Loucy (cell line): ENCODE data around the gene DEK.

Experiments
- H2AFZ ChIP-seq: fragments of 200-600 bp; sonication (generic); 2 replicates; pipeline ENCODE4 v1.6.0; 2016; ENCODE audit warnings: antibody characterized with exemption, mild to moderate bottlenecking, low read length, moderate library complexity
- H3F3A ChIP-seq: fragments of 200-600 bp; 2 replicates; pipeline ENCODE4 v1.6.0; 2016; ENCODE audit warnings: antibody characterized with exemption, low read depth, mild to moderate bottlenecking
- H3K27me3 ChIP-seq: fragments of 200-600 bp; sonication (generic); 2 replicates; pipeline ENCODE4 v1.6.1; 2014; ENCODE audit warnings: low read length, mild to moderate bottlenecking; ENCODE audit not compliant: insufficient read depth, poor library complexity, severe bottlenecking
- H3K36me3 ChIP-seq: fragments of 200-600 bp; sonication (generic); 2 replicates; pipeline ENCODE4 v1.6.1; 2016; ENCODE audit warnings: low read length; ENCODE audit not compliant: insufficient read depth
- H3K4me1 ChIP-seq: fragments of 200-600 bp; sonication (generic); 2 replicates; pipeline ENCODE4 v1.5.1; 2014; ENCODE audit warnings: low read length, mild to moderate bottlenecking; ENCODE audit not compliant: insufficient read depth, poor library complexity, severe bottlenecking
- H3K4me2 ChIP-seq: fragments of 200-600 bp; sonication (generic); 2 replicates; pipeline ENCODE4 v1.6.0; 2014; ENCODE audit warnings: antibody characterized with exemption, low read length, low read depth, mild to moderate bottlenecking; ENCODE audit not compliant: poor library complexity, severe bottlenecking
- H3K4me3 ChIP-seq: fragments of 200-600 bp; sonication (generic); 2 replicates; pipeline ENCODE4 v1.5.1; 2014; ENCODE audit warnings: low read length, mild to moderate bottlenecking, mixed read lengths; ENCODE audit not compliant: poor library complexity, severe bottlenecking
- H3K79me2 ChIP-seq: fragments of 200-600 bp; sonication (generic); 2 replicates; pipeline ENCODE4 v1.6.1; 2014; ENCODE audit warnings: low read length; ENCODE audit not compliant: insufficient read depth
- H3K9ac ChIP-seq: fragments of 200-600 bp; sonication (generic); 2 replicates; pipeline ENCODE4 v1.6.0; 2014; ENCODE audit warnings: mild to moderate bottlenecking, low read depth, low read length, moderate library complexity; ENCODE audit not compliant: poor library complexity, severe bottlenecking
- H3K9me2 ChIP-seq: fragments of 200-600 bp; sonication (generic); replicated peaks from 2 replicates; pipeline ENCODE4 v1.6.1; 2016; ENCODE audit warnings: low read depth, low read length, mixed read lengths
- H3K9me3 ChIP-seq: fragments of 200-600 bp; sonication (generic); 2 replicates; pipeline ENCODE4 v1.6.1; 2014; ENCODE audit warnings: mild to moderate bottlenecking, antibody characterized with exemption, low read length, low read depth; ENCODE audit not compliant: insufficient read depth
- H4K20me1 ChIP-seq: fragments of 200-600 bp; sonication (generic); 2 replicates; pipeline ENCODE4 v1.6.0; 2014; ENCODE audit warnings: antibody characterized with exemption, low read length, mild to moderate bottlenecking; ENCODE audit not compliant: insufficient read depth, poor library complexity, severe bottlenecking
- EZH2phosphoT487 ChIP-seq: fragments of 200-600 bp; IDR thresholded peaks from 2 replicates; pipeline ENCODE4 v1.6.1; 2018; ENCODE audit warnings: antibody characterized with exemption, mild to moderate bottlenecking, moderate library complexity, borderline replicate concordance
- TF ChIP-seq, protein P1 (sequence below): fragments of 200-600 bp; sonication (generic); conservative IDR thresholded peaks from 2 replicates; pipeline ENCODE4 v1.5.1; 2014; ENCODE audit warnings: mild to moderate bottlenecking, antibody characterized with exemption, low read length

DEK gene

GRCh38 chr6:18281564-18281963 is 17.2 kb upstream of the DEK start:
- no peaks in the 10 kb centered on the region for H3K36me3 ChIP-seq
- peaks cover 5% of the 10 kb centered on the region for H3K27me3 ChIP-seq
- no peak overlapping the region for H3K9ac ChIP-seq
- no peak overlapping the region for H3K4me2 ChIP-seq
- no peaks in the 10 kb centered on the region for H3K9me3 ChIP-seq
- H3F3A ChIP-seq, result no peaks in the 10 kb centered on the region
- H4K20me1 ChIP-seq, result no peaks in the 10 kb centered on the region
- no peak overlapping the region for H3K4me3 ChIP-seq
- no peak for TF ChIP-seq EZH2phosphoT487
- TF ChIP-seq, protein P1, sequence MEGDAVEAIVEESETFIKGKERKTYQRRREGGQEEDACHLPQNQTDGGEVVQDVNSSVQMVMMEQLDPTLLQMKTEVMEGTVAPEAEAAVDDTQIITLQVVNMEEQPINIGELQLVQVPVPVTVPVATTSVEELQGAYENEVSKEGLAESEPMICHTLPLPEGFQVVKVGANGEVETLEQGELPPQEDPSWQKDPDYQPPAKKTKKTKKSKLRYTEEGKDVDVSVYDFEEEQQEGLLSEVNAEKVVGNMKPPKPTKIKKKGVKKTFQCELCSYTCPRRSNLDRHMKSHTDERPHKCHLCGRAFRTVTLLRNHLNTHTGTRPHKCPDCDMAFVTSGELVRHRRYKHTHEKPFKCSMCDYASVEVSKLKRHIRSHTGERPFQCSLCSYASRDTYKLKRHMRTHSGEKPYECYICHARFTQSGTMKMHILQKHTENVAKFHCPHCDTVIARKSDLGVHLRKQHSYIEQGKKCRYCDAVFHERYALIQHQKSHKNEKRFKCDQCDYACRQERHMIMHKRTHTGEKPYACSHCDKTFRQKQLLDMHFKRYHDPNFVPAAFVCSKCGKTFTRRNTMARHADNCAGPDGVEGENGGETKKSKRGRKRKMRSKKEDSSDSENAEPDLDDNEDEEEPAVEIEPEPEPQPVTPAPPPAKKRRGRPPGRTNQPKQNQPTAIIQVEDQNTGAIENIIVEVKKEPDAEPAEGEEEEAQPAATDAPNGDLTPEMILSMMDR, result no peak
- no peak overlapping the region for H2AFZ ChIP-seq
- H3K79me2 ChIP-seq, result no peaks in the 10 kb centered on the region
- H3K4me1 ChIP-seq, result no peaks in the 10 kb centered on the region
- H3K9me2 ChIP-seq, result no peaks in the 10 kb centered on the region

GRCh38 chr6:18280084-18280483 is 15.8 kb upstream of the DEK start:
- Histone ChIP-seq H2AFZ (no peak overlapping the region), H3K36me3 (no peaks in the 10 kb centered on the region), H3K4me3 (no peak overlapping the region), H4K20me1 (no peaks in the 10 kb centered on the region), H3K9me2 (no peaks in the 10 kb centered on the region), H3K27me3 (peaks cover 5% of the 10 kb centered on the region), H3K4me2 (no peak overlapping the region), H3K9ac (no peak overlapping the region), H3F3A (no peaks in the 10 kb centered on the region), H3K9me3 (no peaks in the 10 kb centered on the region), H3K4me1 (no peaks in the 10 kb centered on the region), H3K79me2 (no peaks in the 10 kb centered on the region)
- no peak for TF ChIP-seq EZH2phosphoT487
- TF ChIP-seq, protein P1, result no peak

DNA sequence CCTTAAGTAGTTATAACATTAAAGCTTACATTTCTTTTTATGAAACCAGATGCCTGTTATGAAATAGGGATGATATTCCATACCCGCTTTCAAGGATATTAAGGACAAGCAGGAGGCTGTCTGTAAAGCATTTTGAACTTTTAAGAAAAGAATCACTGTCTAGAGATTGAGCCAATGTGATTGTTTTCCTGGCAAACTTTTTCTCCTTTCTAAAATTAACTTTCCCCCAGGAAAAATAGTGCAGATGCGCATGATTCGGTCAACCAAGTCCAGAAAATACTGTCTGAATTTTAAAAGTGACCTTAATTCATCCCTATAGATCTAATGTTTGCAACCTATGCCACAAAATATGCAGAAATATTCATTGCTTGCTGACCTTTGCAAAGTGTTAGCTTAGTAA is 15.1 kb upstream of the DEK start:
- H3K79me2 ChIP-seq, result no peaks in the 10 kb centered on the region
- no peaks in the 10 kb centered on the region for H3K9me3 ChIP-seq
- no peak overlapping the region for H3K4me3 ChIP-seq
- peaks cover 5% of the 10 kb centered on the region for H3K27me3 ChIP-seq
- no peaks in the 10 kb centered on the region for H4K20me1 ChIP-seq
- TF ChIP-seq, protein P1, result no peak
- TF ChIP-seq EZH2phosphoT487, result no peak
- H3K4me1 ChIP-seq, result no peaks in the 10 kb centered on the region
- H3K4me2 ChIP-seq, result no peak overlapping the region
- H3K9ac ChIP-seq, result no peak overlapping the region
- no peaks in the 10 kb centered on the region for H3K9me2 ChIP-seq
- H2AFZ ChIP-seq, result no peak overlapping the region
- H3K36me3 ChIP-seq, result no peaks in the 10 kb centered on the region
- no peaks in the 10 kb centered on the region for H3F3A ChIP-seq
